Activated CD8-positive, alpha-beta memory T cell treated with anti-CD3 and anti-CD28 coated beads, Interleukin-2, amount 50 U/mL, for 1 hour (primary cell): Measurements from ENCODE around the gene C19orf38.

Experiments used
- DNase-seq: peaks from one replicate; pipeline ENCODE4 v3.0.0-alpha.2; 2020; ENCODE audit errors: extremely low read depth

C19orf38 gene

GRCh38 chr19:10848230-10848856, at the start of gene C19orf38:
Gene C19orf38, plus strand, starts transcription at chr19:10848415. Its CDS starts 94 bp downstream, at chr19:10848509.
- no peak for DNase-seq

- no peak for DNase-seq
These were observed 47.7 kb upstream of the C19orf38 start for GRCh38 chr19:10800488-10800887.

GRCh38 chr19:10802479-10802878, 45.7 kb upstream of the C19orf38 start:
- no peak for DNase-seq

- DNase-seq: no peak
These were observed 45.0 kb upstream of the C19orf38 start for GRCh38 chr19:10803252-10803651.

GRCh38 chr19:10805065-10805757, 43.0 kb upstream of the C19orf38 start:
- DNase-seq: no peak

GRCh38 chr19:10805758-10806247, 42.4 kb upstream of the C19orf38 start:
- no peak for DNase-seq

- DNase-seq: no peak
These were observed 39.1 kb upstream of the C19orf38 start for GRCh38 chr19:10808937-10809649.

GRCh38 chr19:10809651-10810285, 38.4 kb upstream of the C19orf38 start:
- DNase-seq: no peak

GRCh38 chr19:10811391-10812111, 36.7 kb upstream of the C19orf38 start:
- no peak for DNase-seq

- DNase-seq: no peak
These were observed 36.0 kb upstream of the C19orf38 start for GRCh38 chr19:10812196-10812595.

- DNase-seq: no peak
These were observed 35.3 kb upstream of the C19orf38 start for GRCh38 chr19:10812902-10813404.

GRCh38 chr19:10815007-10815536, 33.1 kb upstream of the C19orf38 start:
- DNase-seq: no peak

GRCh38 chr19:10815969-10816644, 32.1 kb upstream of the C19orf38 start:
- no peak for DNase-seq

- DNase-seq: no peak
These were observed 31.5 kb upstream of the C19orf38 start for GRCh38 chr19:10816691-10817090.

- DNase-seq: no peak
These were observed 30.8 kb upstream of the C19orf38 start for GRCh38 chr19:10817291-10818038.

- DNase-seq: no peak
These were observed 29.7 kb upstream of the C19orf38 start for GRCh38 chr19:10818301-10819123.

- DNase-seq: no peak
These were observed 28.8 kb upstream of the C19orf38 start for GRCh38 chr19:10819124-10820060.

GRCh38 chr19:10820173-10820572, 28.0 kb upstream of the C19orf38 start:
- no peak for DNase-seq
